SK-N-SH (cell line): Measurements from ENCODE around the gene GLS2. TPM values are rescaled to one million over a fixed set of nuclear protein-coding genes. Genes with fewer than 3 reads are reported as not detected.

Experiments used
- CTCF ChIA-PET: fragments of 300-600, 350-600 bp; formaldehyde crosslinking; extraction: SDS; loops from one replicate; lab custom pipeline; 2021; lab: Yijun Ruan, JAX
- POLR2A ChIA-PET: fragments of 350-600 bp; sonication (Branson Sonifier 250); formaldehyde crosslinking; extraction: SDS; loops from one replicate; lab custom pipeline; 2020; ENCODE audit warnings: antibody characterized with exemption, inconsistent platforms; lab: Yijun Ruan, JAX
- DNase-seq: peaks from one replicate; pipeline ENCODE4 v3.0.0; 2012
- H2AFZ ChIP-seq: fragments of 200-600 bp; sonication (generic); 2 replicates; pipeline ENCODE4 v1.8.1; 2016; ENCODE audit warnings: antibody characterized with exemption, mild to moderate bottlenecking, low read depth
- H3F3A ChIP-seq: fragments of 200-600 bp; sonication (generic); replicated peaks from 2 replicates; pipeline ENCODE3; 2016; ENCODE audit warnings: antibody characterized with exemption, mild to moderate bottlenecking; ENCODE audit not compliant: insufficient read depth
- H3K27ac ChIP-seq, 2 experiments: fragments of 200-500 bp in 1 of 2; fragments of 200-600 bp in 1 of 2; sonication (Bioruptor generic) in 1 of 2; sonication (generic), shearing (Covaris generic) in 1 of 2; 2 replicates each; pipeline versions ENCODE4 v1.5.1 to v1.6.1; 2014 to 2016; ENCODE audit warnings: low read depth in 2 of 2, inconsistent platforms in 1 of 2, low read length in 1 of 2, mild to moderate bottlenecking in 1 of 2, mixed read lengths in 1 of 2
- H3K27me3 ChIP-seq: fragments of 200-600 bp; sonication (generic), shearing (Covaris generic); 2 replicates; pipeline ENCODE4 v1.6.1; 2016; ENCODE audit warnings: mixed run types; ENCODE audit not compliant: insufficient read depth
- H3K36me3 ChIP-seq, 2 experiments: fragments of 200-500 bp in 1 of 2; fragments of 200-600 bp in 1 of 2; sonication (Bioruptor generic) in 1 of 2; sonication (generic) in 1 of 2; replicated peaks in 1 of 2; 2 replicates each; pipeline versions ENCODE3 to v1.5.1; 2014 to 2016; ENCODE audit warnings: low read length in 1 of 2, mild to moderate bottlenecking in 1 of 2; ENCODE audit not compliant: insufficient read depth in 2 of 2, control insufficient read depth in 1 of 2
- H3K4me1 ChIP-seq, 2 experiments: fragments of 200-500 bp in 1 of 2; fragments of 200-600 bp in 1 of 2; sonication (Bioruptor generic) in 1 of 2; sonication (generic), shearing (Covaris generic) in 1 of 2; 2 replicates each; pipeline versions ENCODE4 v1.5.1 to v1.6.1; 2014 to 2016; ENCODE audit warnings: low read depth in 1 of 2, low read length in 1 of 2, mixed run types in 1 of 2; ENCODE audit not compliant: insufficient read depth in 2 of 2, control insufficient read depth in 1 of 2
- H3K4me2 ChIP-seq: fragments of 200-600 bp; sonication (generic), shearing (Covaris generic); 2 replicates; pipeline ENCODE4 v1.6.1; 2017; ENCODE audit warnings: mixed run types
- H3K4me3 ChIP-seq, 2 experiments: fragments of 200-500 bp in 1 of 2; fragments of 200-600 bp in 1 of 2; sonication (Bioruptor generic) in 1 of 2; sonication (generic), shearing (Covaris generic) in 1 of 2; 2 replicates each; pipeline versions ENCODE4 v1.5.1 to v1.8.1; 2014 to 2016; ENCODE audit warnings: low read depth in 2 of 2, inconsistent platforms in 1 of 2, low read length in 1 of 2, mild to moderate bottlenecking in 1 of 2, mixed read lengths in 1 of 2, moderate library complexity in 1 of 2
- H3K79me2 ChIP-seq: fragments of 200-600 bp; sonication (generic); 2 replicates; pipeline ENCODE4 v1.8.1; 2017; ENCODE audit warnings: mild to moderate bottlenecking; ENCODE audit not compliant: insufficient read depth
- H3K9ac ChIP-seq: fragments of 200-600 bp; sonication (generic); 2 replicates; pipeline ENCODE4 v1.6.1; 2017; ENCODE audit warnings: mixed run types
- H3K9me2 ChIP-seq: fragments of 200-600 bp; sonication (generic); 2 replicates; pipeline ENCODE4 v1.6.1; 2017; ENCODE audit warnings: mixed run types
- H3K9me3 ChIP-seq: fragments of 200-600 bp; sonication (generic); 2 replicates; pipeline ENCODE4 v1.6.1; 2017; ENCODE audit warnings: mixed run types, mild to moderate bottlenecking, moderate library complexity
- H4K20me1 ChIP-seq: fragments of 200-600 bp; sonication (generic); 2 replicates; pipeline ENCODE4 v1.6.1; 2017; ENCODE audit warnings: mild to moderate bottlenecking, mixed run types; ENCODE audit not compliant: insufficient read depth
- EP300 ChIP-seq, 2 experiments: IDR thresholded peaks; 2 replicates each; pipeline versions ENCODE4 v1.4.0 to v1.6.1; 2012; ENCODE audit warnings: borderline replicate concordance in 1 of 2, low read depth in 1 of 2, low read length in 1 of 2
- FOXM1 ChIP-seq: IDR thresholded peaks from 2 replicates; pipeline ENCODE4 v1.4.0; 2012; ENCODE audit warnings: low read depth, mild to moderate bottlenecking
- POLR2AphosphoS5 ChIP-seq: IDR thresholded peaks from 2 replicates; pipeline ENCODE4 v1.6.1; 2012; ENCODE audit warnings: low read depth, low read length
- RAD21 ChIP-seq: IDR thresholded peaks from 2 replicates; pipeline ENCODE4 v1.6.1; 2012; ENCODE audit warnings: mild to moderate bottlenecking, low read length
- SIN3A ChIP-seq: IDR thresholded peaks from 2 replicates; pipeline ENCODE4 v1.6.1; 2012; ENCODE audit warnings: low read depth, mild to moderate bottlenecking, low read length, moderate library complexity, borderline replicate concordance
- SMC3 ChIP-seq: IDR thresholded peaks from 2 replicates; pipeline ENCODE4 v1.6.1; 2012; ENCODE audit warnings: low read depth, low read length, improper control_type of control experiment
- TCF12 ChIP-seq: IDR thresholded peaks from 2 replicates; pipeline ENCODE4 v1.4.0; 2012
- WGBS: methylation state at CpG from one replicate; pipeline ENCODE4 v1.1.6; 2017; ENCODE audit warnings: low lambda C conversion rate; 5-methylcytosine and 5-hydroxymethylcytosine counted together
- polyA plus RNA-seq, 3 experiments: library from polyadenylated mRNA; depleted of rRNA; stranded (reverse); fragments of >200 nt; gene quantifications; 2 replicates each; pipeline ENCODE4 v1.2.3, GENCODE V29; 2012
- TF ChIP-seq, protein P1 (sequence below): IDR thresholded peaks from 2 replicates; pipeline ENCODE4 v1.4.0; 2012; ENCODE audit warnings: low read depth, borderline replicate concordance
- TF ChIP-seq, protein P2 (sequence below): IDR thresholded peaks from 2 replicates; pipeline ENCODE4; 2012
- TF ChIP-seq, protein P3 (sequence below): fragments of 200-600 bp; sonication (generic); IDR thresholded peaks from 2 replicates; pipeline ENCODE4 v1.6.1; 2017; ENCODE audit warnings: antibody characterized with exemption, mild to moderate bottlenecking, moderate library complexity

The GLS2 gene
- polyA plus RNA-seq, 1 of the 3 experiments (the other 2 are of a cell fraction), result 2.1 TPM

DNA sequence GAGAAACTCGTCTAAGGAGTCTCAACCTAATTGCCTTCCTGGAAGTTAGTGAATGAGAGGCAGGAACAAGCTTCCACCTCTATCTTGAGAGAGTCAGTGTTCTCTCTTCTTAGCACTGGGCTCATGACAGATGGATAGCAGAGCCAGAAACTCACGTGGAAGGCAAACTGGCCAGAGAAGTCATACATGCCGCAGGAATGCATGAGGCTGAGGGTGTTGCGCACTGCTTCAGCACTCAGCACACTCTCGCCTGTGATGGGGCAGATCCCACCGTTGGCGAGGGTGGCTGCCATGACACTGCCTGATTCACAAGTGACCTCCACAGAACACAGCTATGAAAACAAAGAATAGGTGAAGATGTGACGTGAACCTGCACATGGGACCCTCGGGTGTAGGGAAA is 13.6 kb downstream of the GLS2 start:
- H3F3A ChIP-seq, result no peaks in the 10 kb centered on the region
- H3K9ac ChIP-seq, result no peak overlapping the region
- no peak overlapping the region for H3K4me3 ChIP-seq
- H3K27me3 ChIP-seq, result no peaks in the 10 kb centered on the region
- H3K4me1 ChIP-seq, result peaks cover 4 to 6% of the 10 kb centered on the region in 2 experiments; a peak in 1 of 4 replicates
- no peaks in the 10 kb centered on the region for H3K9me3 ChIP-seq
- ChIA-PET POLR2A (no interaction called here), CTCF (interaction anchor here (1.2 kb wide), 1 partner anchor 40 kb away, joined by 3 read pairs; no protein-coding TSS in a partner anchor)
- WGBS, result 91% methylated on average over 9 of the region's 9 CpGs
- H3K36me3 ChIP-seq, result peaks cover 6 to 13% of the 10 kb centered on the region in 2 experiments
- H3K4me2 ChIP-seq, result no peak overlapping the region
- H3K27ac ChIP-seq, result no peak overlapping the region
- peaks cover 18% of the 10 kb centered on the region for H3K79me2 ChIP-seq
- H4K20me1 ChIP-seq, result no peaks in the 10 kb centered on the region
- TF ChIP-seq, protein P1, sequence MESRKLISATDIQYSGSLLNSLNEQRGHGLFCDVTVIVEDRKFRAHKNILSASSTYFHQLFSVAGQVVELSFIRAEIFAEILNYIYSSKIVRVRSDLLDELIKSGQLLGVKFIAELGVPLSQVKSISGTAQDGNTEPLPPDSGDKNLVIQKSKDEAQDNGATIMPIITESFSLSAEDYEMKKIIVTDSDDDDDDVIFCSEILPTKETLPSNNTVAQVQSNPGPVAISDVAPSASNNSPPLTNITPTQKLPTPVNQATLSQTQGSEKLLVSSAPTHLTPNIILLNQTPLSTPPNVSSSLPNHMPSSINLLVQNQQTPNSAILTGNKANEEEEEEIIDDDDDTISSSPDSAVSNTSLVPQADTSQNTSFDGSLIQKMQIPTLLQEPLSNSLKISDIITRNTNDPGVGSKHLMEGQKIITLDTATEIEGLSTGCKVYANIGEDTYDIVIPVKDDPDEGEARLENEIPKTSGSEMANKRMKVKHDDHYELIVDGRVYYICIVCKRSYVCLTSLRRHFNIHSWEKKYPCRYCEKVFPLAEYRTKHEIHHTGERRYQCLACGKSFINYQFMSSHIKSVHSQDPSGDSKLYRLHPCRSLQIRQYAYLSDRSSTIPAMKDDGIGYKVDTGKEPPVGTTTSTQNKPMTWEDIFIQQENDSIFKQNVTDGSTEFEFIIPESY, result no peak
- TF ChIP-seq EP300 (IDR thresholded peaks at IDR 0.05; ENCODE audit: borderline replicate concordance in 1 of 2, low read depth in 1 of 2, low read length in 1 of 2) (no peak), SMC3 (no peak), POLR2AphosphoS5 (no peak), FOXM1 (no peak), TCF12 (no peak), SIN3A (no peak), RAD21 (no peak)
- TF ChIP-seq, protein P2, sequence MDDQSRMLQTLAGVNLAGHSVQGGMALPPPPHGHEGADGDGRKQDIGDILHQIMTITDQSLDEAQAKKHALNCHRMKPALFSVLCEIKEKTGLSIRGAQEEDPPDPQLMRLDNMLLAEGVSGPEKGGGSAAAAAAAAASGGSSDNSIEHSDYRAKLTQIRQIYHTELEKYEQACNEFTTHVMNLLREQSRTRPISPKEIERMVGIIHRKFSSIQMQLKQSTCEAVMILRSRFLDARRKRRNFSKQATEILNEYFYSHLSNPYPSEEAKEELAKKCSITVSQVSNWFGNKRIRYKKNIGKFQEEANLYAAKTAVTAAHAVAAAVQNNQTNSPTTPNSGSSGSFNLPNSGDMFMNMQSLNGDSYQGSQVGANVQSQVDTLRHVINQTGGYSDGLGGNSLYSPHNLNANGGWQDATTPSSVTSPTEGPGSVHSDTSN, result no peak
- TF ChIP-seq, protein P3, sequence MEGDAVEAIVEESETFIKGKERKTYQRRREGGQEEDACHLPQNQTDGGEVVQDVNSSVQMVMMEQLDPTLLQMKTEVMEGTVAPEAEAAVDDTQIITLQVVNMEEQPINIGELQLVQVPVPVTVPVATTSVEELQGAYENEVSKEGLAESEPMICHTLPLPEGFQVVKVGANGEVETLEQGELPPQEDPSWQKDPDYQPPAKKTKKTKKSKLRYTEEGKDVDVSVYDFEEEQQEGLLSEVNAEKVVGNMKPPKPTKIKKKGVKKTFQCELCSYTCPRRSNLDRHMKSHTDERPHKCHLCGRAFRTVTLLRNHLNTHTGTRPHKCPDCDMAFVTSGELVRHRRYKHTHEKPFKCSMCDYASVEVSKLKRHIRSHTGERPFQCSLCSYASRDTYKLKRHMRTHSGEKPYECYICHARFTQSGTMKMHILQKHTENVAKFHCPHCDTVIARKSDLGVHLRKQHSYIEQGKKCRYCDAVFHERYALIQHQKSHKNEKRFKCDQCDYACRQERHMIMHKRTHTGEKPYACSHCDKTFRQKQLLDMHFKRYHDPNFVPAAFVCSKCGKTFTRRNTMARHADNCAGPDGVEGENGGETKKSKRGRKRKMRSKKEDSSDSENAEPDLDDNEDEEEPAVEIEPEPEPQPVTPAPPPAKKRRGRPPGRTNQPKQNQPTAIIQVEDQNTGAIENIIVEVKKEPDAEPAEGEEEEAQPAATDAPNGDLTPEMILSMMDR, result no peak
- H2AFZ ChIP-seq, result no peak overlapping the region
- no peaks in the 10 kb centered on the region for H3K9me2 ChIP-seq
- DNase-seq, result no peak
